DOHH2 (cell line): Measurements from ENCODE around the gene ROR1.

Experiments
- H3F3A ChIP-seq: fragments of 200-600 bp; sonication (generic), shearing (Covaris generic); 2 replicates; pipeline ENCODE4 v1.6.0; 2016; ENCODE audit warnings: antibody characterized with exemption, mild to moderate bottlenecking; ENCODE audit not compliant: control insufficient read depth, insufficient read depth
- H3K27ac ChIP-seq: fragments of 200-600 bp; sonication (generic); 2 replicates; pipeline ENCODE4 v1.5.1; 2014; ENCODE audit warnings: low read depth, mild to moderate bottlenecking, low read length, moderate library complexity
- H3K27me3 ChIP-seq: fragments of 200-600 bp; sonication (generic); 2 replicates; pipeline ENCODE4 v1.6.1; 2014; ENCODE audit warnings: mild to moderate bottlenecking, low read length, mixed read lengths; ENCODE audit not compliant: control insufficient read depth
- H3K36me3 ChIP-seq: fragments of 200-600 bp; sonication (generic); 2 replicates; pipeline ENCODE4 v1.6.1; 2014; ENCODE audit warnings: mild to moderate bottlenecking, low read length, moderate library complexity, mixed read lengths; ENCODE audit not compliant: control insufficient read depth
- H3K4me1 ChIP-seq: fragments of 200-600 bp; sonication (generic); 2 replicates; pipeline ENCODE4 v1.6.1; 2014; ENCODE audit warnings: mild to moderate bottlenecking, low read length, mixed read lengths; ENCODE audit not compliant: control insufficient read depth
- H3K4me2 ChIP-seq: fragments of 200-600 bp; sonication (generic); 2 replicates; pipeline ENCODE4 v1.6.0; 2014; ENCODE audit warnings: mild to moderate bottlenecking, low read length, moderate library complexity
- H3K4me3 ChIP-seq: fragments of 200-600 bp; sonication (generic); 2 replicates; pipeline ENCODE4 v1.5.1; 2014; ENCODE audit warnings: mild to moderate bottlenecking, low read length, mixed read lengths
- H3K79me2 ChIP-seq: fragments of 200-600 bp; sonication (generic); 2 replicates; pipeline ENCODE4 v1.6.1; 2014; ENCODE audit warnings: mild to moderate bottlenecking, low read length, mixed read lengths; ENCODE audit not compliant: control insufficient read depth
- H3K9me2 ChIP-seq: fragments of 200-600 bp; sonication (generic); replicated peaks from 2 replicates; pipeline ENCODE4 v1.6.1; 2014; ENCODE audit warnings: mild to moderate bottlenecking, low read length, mixed read lengths; ENCODE audit not compliant: control insufficient read depth
- H3K9me3 ChIP-seq: fragments of 200-600 bp; sonication (generic); 2 replicates; pipeline ENCODE4 v1.6.1; 2014; ENCODE audit warnings: antibody characterized with exemption, low read length, mixed read lengths; ENCODE audit not compliant: control insufficient read depth, insufficient read depth
- H4K20me1 ChIP-seq: fragments of 200-600 bp; sonication (generic); 2 replicates; pipeline ENCODE4 v1.6.0; 2014; ENCODE audit warnings: low read depth, mild to moderate bottlenecking, antibody characterized with exemption, low read length, moderate library complexity; ENCODE audit not compliant: control insufficient read depth, insufficient read depth
- CTCF ChIP-seq: fragments of 200-600 bp; sonication (generic); IDR thresholded peaks from one replicate; pipeline ENCODE4 v1.5.1; 2014; ENCODE audit warnings: antibody characterized with exemption, mild to moderate bottlenecking, low read depth, low read length; ENCODE audit not compliant: poor library complexity, severe bottlenecking
- EZH2phosphoT487 ChIP-seq: fragments of 200-600 bp; sonication (generic); IDR thresholded peaks from 2 replicates; pipeline ENCODE4 v1.6.1; 2017; ENCODE audit warnings: borderline replicate concordance, mild to moderate bottlenecking, antibody characterized with exemption, low read length, moderate library complexity, mixed read lengths

ROR1 gene

GRCh38 chr1:63951059-63951946 lies 177.5 kb downstream of the ROR1 start:
- Histone ChIP-seq H3K27ac (no peak overlapping the region), H3K79me2 (no peaks in the 10 kb centered on the region)

GRCh38 chr1:63954187-63954586 lies 180.4 kb downstream of the ROR1 start:
- H3K4me1 ChIP-seq, result no peaks in the 10 kb centered on the region
- no peaks in the 10 kb centered on the region for H3F3A ChIP-seq
- no peaks in the 10 kb centered on the region for H3K36me3 ChIP-seq
- no peaks in the 10 kb centered on the region for H3K27me3 ChIP-seq
- H3K79me2 ChIP-seq, result no peaks in the 10 kb centered on the region
- H3K4me2 ChIP-seq, result no peak overlapping the region
- H4K20me1 ChIP-seq, result no peaks in the 10 kb centered on the region
- no peaks in the 10 kb centered on the region for H3K9me2 ChIP-seq
- H3K4me3 ChIP-seq, result no peak overlapping the region
- TF ChIP-seq CTCF, result no peak
- TF ChIP-seq EZH2phosphoT487, result no peak
- H3K27ac ChIP-seq, result no peak overlapping the region
- H3K9me3 ChIP-seq, result no peaks in the 10 kb centered on the region

More at GRCh38 chr1:63951059-63951946, 177.5 kb downstream of the ROR1 start:
- Histone ChIP-seq H3K27me3 (no peaks in the 10 kb centered on the region), H3K4me1 (no peaks in the 10 kb centered on the region), H3K4me2 (no peak overlapping the region), H3K36me3 (no peaks in the 10 kb centered on the region), H3K9me3 (no peaks in the 10 kb centered on the region), H3F3A (no peaks in the 10 kb centered on the region), H3K9me2 (no peaks in the 10 kb centered on the region), H4K20me1 (no peaks in the 10 kb centered on the region), H3K4me3 (no peak overlapping the region)
- TF ChIP-seq CTCF, result no peak
- TF ChIP-seq EZH2phosphoT487, result no peak

GRCh38 chr1:63955370-63956145 lies 181.7 kb downstream of the ROR1 start:
- H3K79me2 ChIP-seq, result no peaks in the 10 kb centered on the region
- no peaks in the 10 kb centered on the region for H3K27me3 ChIP-seq
- H3K9me3 ChIP-seq, result no peaks in the 10 kb centered on the region

More at GRCh38 chr1:63955370-63956145, 181.7 kb downstream of the ROR1 start:
- H3K4me1 ChIP-seq, result no peaks in the 10 kb centered on the region
- H3F3A ChIP-seq, result no peaks in the 10 kb centered on the region
- no peak overlapping the region for H3K4me3 ChIP-seq
- H3K27ac ChIP-seq, result no peak overlapping the region
- H3K36me3 ChIP-seq, result no peaks in the 10 kb centered on the region
- no peaks in the 10 kb centered on the region for H3K9me2 ChIP-seq
- no peaks in the 10 kb centered on the region for H4K20me1 ChIP-seq
- TF ChIP-seq CTCF, result no peak
- no peak for TF ChIP-seq EZH2phosphoT487
- H3K4me2 ChIP-seq, result no peak overlapping the region
